ENCODE results near the gene FOXP1. TPM values are rescaled to one million over a fixed set of nuclear protein-coding genes. Genes with fewer than 3 reads are reported as not detected.
A peak's percentile ranks its signal among the peaks of the same experiment; 100 is the strongest.

Gene FOXP1
- total RNA-seq, 1 experiment from 2014 or later = 24.8 TPM

DNA sequence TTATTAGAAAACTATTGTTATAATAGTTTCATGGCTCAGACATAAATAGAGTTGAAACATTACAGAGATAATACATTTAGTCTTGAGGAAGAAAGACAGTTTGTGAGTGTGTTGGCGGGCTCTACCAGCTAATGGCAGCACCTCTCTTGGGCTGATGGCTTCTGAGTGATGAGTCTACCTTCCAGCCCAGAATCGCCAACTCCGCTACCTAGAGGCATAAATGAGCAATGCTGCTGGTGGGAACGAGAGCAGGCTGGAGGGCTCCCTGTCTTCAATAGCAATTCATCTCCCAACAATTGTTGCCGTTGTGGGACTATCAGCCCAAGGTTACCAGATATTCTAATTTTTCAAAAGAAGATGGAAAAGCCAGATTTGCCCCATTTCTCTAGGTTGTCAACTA is 388.7 kb downstream of the FOXP1 start:
- Histone ChIP-seq H3K27me3 (no peaks in the 10 kb centered on the region), H3K9me3 (replicated peaks) (no peaks in the 10 kb centered on the region), H3K4me1 (peaks cover 27% of the 10 kb centered on the region), H3K4me3 (peak overlapping the region; percentile 46), H3K27ac (peak overlapping the region; percentile 47), H3K36me3 (no peaks in the 10 kb centered on the region)
- peak; percentile 18 to 45 for DNase-seq

DNA sequence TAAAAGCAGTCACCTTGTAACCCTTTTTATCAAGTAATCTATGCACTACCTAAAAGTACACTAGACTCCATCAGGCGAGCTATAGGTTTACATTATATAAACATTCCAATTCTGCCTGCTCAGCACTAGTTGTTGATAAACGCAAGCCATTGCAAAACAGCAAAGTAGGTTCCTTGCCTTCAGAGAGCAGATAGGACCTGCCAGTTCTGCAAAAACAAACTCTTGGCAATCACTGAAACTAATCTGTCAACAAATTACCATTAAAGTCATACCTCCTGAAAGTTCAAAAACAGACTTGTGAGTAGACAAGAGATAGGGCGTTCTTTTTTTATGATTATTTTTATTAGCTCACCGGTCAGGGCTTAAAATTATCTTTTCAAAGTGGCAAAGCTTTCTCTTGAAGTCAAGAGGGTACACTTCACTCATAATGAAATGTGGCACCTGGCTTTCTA is 392.5 kb downstream of the FOXP1 start:
- no peaks in the 10 kb centered on the region for H3K27me3 ChIP-seq
- peaks cover 17% of the 10 kb centered on the region for H3K4me1 ChIP-seq
- no peak overlapping the region for H3K27ac ChIP-seq
- H3K36me3 ChIP-seq = no peaks in the 10 kb centered on the region
- no peaks in the 10 kb centered on the region for H3K9me3 ChIP-seq (replicated peaks)
- no peak overlapping the region for H3K4me3 ChIP-seq
- DNase-seq = no peak

GRCh38 chr3:71189480-71189879 is 394.0 kb downstream of the FOXP1 start:
- Histone ChIP-seq H3K9me3 (replicated peaks) (no peaks in the 10 kb centered on the region), H3K4me3 (no peak overlapping the region), H3K27ac (no peak overlapping the region), H3K4me1 (peaks cover 2% of the 10 kb centered on the region), H3K36me3 (no peaks in the 10 kb centered on the region), H3K27me3 (no peaks in the 10 kb centered on the region)
- no peak for DNase-seq

GRCh38 chr3:71187715-71188114 is 395.8 kb downstream of the FOXP1 start:
- no peak for DNase-seq
- H3K36me3 ChIP-seq = no peaks in the 10 kb centered on the region
- H3K9me3 ChIP-seq (replicated peaks) = no peaks in the 10 kb centered on the region
- H3K27me3 ChIP-seq = no peaks in the 10 kb centered on the region
- no peak overlapping the region for H3K4me3 ChIP-seq
- H3K4me1 ChIP-seq = no peaks in the 10 kb centered on the region
- H3K27ac ChIP-seq = no peak overlapping the region

GRCh38 chr3:71186801-71187200 is 396.7 kb downstream of the FOXP1 start:
- Histone ChIP-seq H3K27me3 (no peaks in the 10 kb centered on the region), H3K4me1 (no peaks in the 10 kb centered on the region), H3K4me3 (no peak overlapping the region), H3K9me3 (replicated peaks) (no peaks in the 10 kb centered on the region), H3K36me3 (no peaks in the 10 kb centered on the region), H3K27ac (no peak overlapping the region)
- no peak for DNase-seq

DNA sequence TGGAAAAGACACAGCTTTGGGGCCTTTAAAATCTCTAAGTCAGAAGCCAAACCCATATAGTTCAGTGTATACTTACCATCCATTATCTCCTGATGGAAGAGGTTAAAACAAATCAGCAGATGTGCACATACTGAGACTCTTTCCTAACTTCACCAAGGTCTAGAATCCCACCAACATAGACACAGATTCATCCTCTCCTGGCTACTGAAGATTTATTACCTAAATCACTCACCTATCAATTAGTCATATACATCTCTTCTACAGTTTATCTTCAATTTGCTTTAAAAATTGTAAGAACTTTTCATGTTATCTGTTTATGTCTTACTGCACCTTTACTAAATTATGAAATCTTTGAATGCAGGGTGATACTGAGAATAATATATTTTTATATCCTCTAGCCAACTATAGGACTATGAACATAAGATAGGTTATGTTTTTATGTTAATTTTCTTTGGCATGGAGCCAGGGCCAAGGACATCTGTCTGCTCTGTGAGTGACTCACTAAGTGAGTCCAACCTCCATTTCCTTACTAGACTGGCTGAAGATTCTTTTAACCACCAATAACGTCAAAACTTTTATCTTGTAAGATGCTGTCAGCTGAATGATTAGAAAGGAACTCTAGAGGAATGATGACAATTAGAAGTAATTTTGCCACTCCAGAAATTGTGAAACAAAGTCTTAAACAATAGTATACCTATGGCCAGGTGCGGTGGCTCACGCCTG is 397.6 kb downstream of the FOXP1 start:
- no peak overlapping the region for H3K27ac ChIP-seq
- no peaks in the 10 kb centered on the region for H3K27me3 ChIP-seq
- H3K9me3 ChIP-seq (replicated peaks) = no peaks in the 10 kb centered on the region
- H3K36me3 ChIP-seq = no peaks in the 10 kb centered on the region
- H3K4me1 ChIP-seq = no peaks in the 10 kb centered on the region
- no peak overlapping the region for H3K4me3 ChIP-seq
- no peak for DNase-seq

DNA sequence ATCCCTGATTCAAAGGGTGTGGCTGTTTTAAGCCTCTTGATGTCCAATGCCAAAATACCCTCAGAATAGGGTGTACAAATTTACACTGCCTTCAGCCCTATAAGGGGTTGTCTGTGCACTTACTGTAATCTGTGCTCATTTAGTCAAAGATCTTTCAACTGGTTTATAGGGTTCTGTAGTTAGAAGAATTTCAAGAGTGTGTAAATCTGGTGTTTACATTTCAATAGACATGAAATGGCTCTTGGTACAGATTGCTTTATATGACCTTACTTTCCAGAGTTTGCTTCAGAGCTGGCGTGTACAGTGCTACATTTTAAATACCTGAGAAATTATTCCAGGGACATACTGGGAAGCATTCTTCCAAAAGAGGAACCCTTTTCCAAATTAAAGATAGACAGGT is 399.3 kb downstream of the FOXP1 start:
- H3K4me3 ChIP-seq = no peak overlapping the region
- H3K4me1 ChIP-seq = peaks cover 4% of the 10 kb centered on the region; the same call in 1 of the 2 replicates
- DNase-seq = no peak
- H3K27me3 ChIP-seq = no peaks in the 10 kb centered on the region
- H3K9me3 ChIP-seq (replicated peaks) = no peaks in the 10 kb centered on the region
- H3K27ac ChIP-seq = no peak overlapping the region
- no peaks in the 10 kb centered on the region for H3K36me3 ChIP-seq

- DNase-seq = no peak
- Histone ChIP-seq H3K27ac (no peak overlapping the region), H3K27me3 (no peaks in the 10 kb centered on the region), H3K36me3 (no peaks in the 10 kb centered on the region), H3K9me3 (replicated peaks) (no peaks in the 10 kb centered on the region), H3K4me1 (peaks cover 4% of the 10 kb centered on the region; the same call in 1 of the 2 replicates), H3K4me3 (no peak overlapping the region)
Observed at GRCh38 chr3:71183549-71183948, 400.0 kb downstream of the FOXP1 start.

DNA sequence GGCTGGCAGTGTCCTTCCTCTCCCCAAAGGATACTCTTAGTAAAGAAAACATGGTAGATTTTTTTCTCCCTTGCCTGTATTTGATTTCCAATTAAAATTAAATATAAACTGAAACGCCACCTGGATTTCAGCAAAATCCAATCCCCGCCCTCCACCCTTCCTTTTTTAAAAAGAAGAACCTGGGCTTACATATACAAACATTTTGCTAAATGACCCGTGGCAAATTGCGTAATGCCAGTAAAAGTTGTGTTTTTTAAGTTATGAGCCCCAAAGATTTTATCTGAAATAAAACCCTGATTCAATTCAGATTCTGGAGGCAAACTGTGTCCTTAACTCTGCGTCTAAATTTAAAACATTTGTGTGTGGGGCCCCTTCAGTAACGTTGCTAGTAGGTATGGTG is 403.0 kb downstream of the FOXP1 start:
- Histone ChIP-seq H3K27me3 (no peaks in the 10 kb centered on the region), H3K27ac (peak overlapping the region; percentile 50), H3K36me3 (no peaks in the 10 kb centered on the region), H3K4me1 (peaks cover 21% of the 10 kb centered on the region), H3K9me3 (replicated peaks) (no peaks in the 10 kb centered on the region), H3K4me3 (peak overlapping the region; percentile 15; the same call in 1 of the 2 replicates)
- DNase-seq = peak in 1 of 2 experiments; percentile 21

DNA sequence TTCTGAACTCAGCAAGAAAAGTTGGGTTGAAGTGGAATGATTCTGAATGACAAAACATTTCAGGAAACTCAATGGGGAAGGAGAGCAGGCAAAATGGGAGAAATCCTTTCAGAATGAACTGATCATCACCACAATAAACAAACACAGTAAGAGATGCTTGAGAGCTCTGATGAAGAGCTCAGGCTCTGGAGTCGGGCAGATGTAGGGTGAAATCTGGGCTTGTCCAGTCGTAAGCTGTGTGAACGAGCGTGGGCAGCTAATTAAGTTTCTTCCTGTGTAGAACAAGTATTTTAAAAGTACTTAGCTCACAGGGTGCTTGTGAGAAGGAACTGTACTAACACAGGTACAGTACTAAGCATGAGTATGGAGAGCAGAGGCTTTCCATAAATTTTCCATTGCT is 406.2 kb downstream of the FOXP1 start:
- Histone ChIP-seq H3K27me3 (no peaks in the 10 kb centered on the region), H3K36me3 (no peaks in the 10 kb centered on the region), H3K27ac (peak overlapping the region; percentile 31; the same call in 1 of the 2 replicates), H3K4me3 (no peak overlapping the region), H3K9me3 (replicated peaks) (no peaks in the 10 kb centered on the region), H3K4me1 (peaks cover 23% of the 10 kb centered on the region)
- no peak for DNase-seq

DNA sequence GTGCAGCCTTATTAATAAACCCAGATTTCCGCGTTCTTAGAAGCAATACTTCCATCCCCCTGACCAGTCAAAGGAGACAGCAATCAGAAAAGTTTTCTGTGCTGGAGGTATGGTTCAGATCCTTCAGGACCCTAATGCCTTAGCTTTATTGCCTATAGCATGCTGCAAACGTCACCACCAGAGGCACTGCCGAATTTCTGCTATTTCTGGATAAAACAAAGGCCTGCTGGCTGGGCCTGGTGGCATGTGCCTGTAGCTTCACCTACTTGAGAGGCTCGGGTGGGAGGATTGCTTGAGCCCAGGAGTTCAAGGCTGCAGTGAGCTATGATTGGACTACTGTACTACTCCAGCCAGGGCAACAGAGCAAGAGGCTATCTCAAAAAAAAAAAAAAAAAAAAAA is 407.2 kb downstream of the FOXP1 start:
- H3K4me3 ChIP-seq = no peak overlapping the region
- H3K27ac ChIP-seq = no peak overlapping the region
- no peaks in the 10 kb centered on the region for H3K27me3 ChIP-seq
- H3K4me1 ChIP-seq = peaks cover 23% of the 10 kb centered on the region
- H3K36me3 ChIP-seq = no peaks in the 10 kb centered on the region
- H3K9me3 ChIP-seq (replicated peaks) = no peaks in the 10 kb centered on the region
- peak in 1 of 2 experiments; percentile 18 for DNase-seq

DNA sequence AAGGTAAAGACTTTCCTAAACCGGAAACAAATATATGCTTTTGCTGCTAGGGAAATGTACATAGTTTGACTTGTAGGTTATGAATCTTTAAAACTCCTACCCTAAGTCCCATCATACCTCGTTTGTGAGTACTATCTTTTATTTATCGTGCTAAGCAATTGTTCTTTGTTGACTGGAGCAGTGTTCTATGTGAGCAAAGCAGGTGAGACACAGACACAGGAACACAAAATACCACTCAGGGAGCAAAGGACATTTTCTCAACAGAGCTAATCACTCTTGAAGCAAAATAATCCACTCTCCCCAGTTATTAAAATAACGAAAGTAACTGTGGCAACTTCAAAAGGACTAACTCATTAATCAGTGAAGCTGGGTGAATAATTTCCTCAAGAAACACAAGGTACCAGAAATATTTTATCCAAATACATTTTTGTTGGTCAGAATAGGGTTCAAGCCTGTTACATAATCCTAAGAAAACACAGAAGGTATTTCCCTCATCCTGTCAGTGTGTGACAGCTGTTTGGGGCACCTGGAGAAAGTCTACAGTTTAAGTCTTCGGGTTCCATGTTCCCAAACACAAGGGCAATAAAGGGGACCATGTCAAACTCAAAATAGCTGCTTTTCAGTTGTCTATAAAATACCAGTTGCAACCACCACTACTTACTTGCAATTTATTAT is 407.7 kb downstream of the FOXP1 start:
- peak in 1 of 2 experiments; percentile 32 for DNase-seq
- no peaks in the 10 kb centered on the region for H3K9me3 ChIP-seq (replicated peaks)

DNA sequence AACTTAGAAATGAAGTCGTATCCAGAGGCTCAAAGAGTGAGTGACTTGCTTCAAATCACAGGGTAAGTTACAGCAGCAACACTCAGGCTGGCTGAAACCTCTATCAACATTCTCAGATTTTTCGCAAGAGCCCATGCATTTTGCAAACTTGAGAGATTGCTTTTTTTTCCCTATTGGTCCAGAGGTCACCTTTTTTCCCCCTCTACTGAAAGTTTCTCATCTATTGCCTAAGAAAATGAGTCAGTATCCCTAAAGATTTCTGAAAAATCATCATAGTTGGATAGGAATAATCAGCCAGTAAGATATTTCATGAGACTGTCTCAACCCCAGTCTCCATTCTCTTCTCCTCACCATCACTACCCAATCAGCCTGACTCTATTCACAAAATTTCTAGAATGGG is 410.6 kb downstream of the FOXP1 start:
- H3K27me3 ChIP-seq = no peaks in the 10 kb centered on the region
- no peak overlapping the region for H3K27ac ChIP-seq
- no peaks in the 10 kb centered on the region for H3K9me3 ChIP-seq (replicated peaks)
- no peak for DNase-seq
- H3K36me3 ChIP-seq = no peaks in the 10 kb centered on the region
- H3K4me3 ChIP-seq = no peak overlapping the region
- H3K4me1 ChIP-seq = peaks cover 21% of the 10 kb centered on the region

More for the DNA sequence above, 407.7 kb downstream of the FOXP1 start:
- Histone ChIP-seq H3K27ac (no peak overlapping the region), H3K27me3 (no peaks in the 10 kb centered on the region), H3K4me1 (peaks cover 22% of the 10 kb centered on the region), H3K36me3 (no peaks in the 10 kb centered on the region), H3K4me3 (no peak overlapping the region)

- H3K9me3 ChIP-seq (replicated peaks) = no peaks in the 10 kb centered on the region
- no peaks in the 10 kb centered on the region for H3K36me3 ChIP-seq
- no peak for DNase-seq
- no peak overlapping the region for H3K4me3 ChIP-seq
- H3K4me1 ChIP-seq = peaks cover 21% of the 10 kb centered on the region
- no peak overlapping the region for H3K27ac ChIP-seq
- no peaks in the 10 kb centered on the region for H3K27me3 ChIP-seq
Observed at GRCh38 chr3:71172189-71172588, 411.3 kb downstream of the FOXP1 start.

GRCh38 chr3:71171247-71171646 is 412.3 kb downstream of the FOXP1 start:
- Histone ChIP-seq H3K36me3 (no peaks in the 10 kb centered on the region), H3K4me3 (no peak overlapping the region), H3K27ac (no peak overlapping the region), H3K9me3 (replicated peaks) (no peaks in the 10 kb centered on the region), H3K4me1 (peaks cover 14% of the 10 kb centered on the region), H3K27me3 (no peaks in the 10 kb centered on the region)
- no peak for DNase-seq
